SKM-1 (cell line): Measurements from ENCODE around the gene NCKAP5.
A peak's percentile ranks its signal among the peaks of the same experiment; 100 is the strongest.

ENCODE experiments used
- DNase-seq: peaks from one replicate; lab custom pipeline; 2025; ENCODE audit not compliant: unreplicated experiment; lab: John Stamatoyannopoulos, UW

Gene NCKAP5

DNA sequence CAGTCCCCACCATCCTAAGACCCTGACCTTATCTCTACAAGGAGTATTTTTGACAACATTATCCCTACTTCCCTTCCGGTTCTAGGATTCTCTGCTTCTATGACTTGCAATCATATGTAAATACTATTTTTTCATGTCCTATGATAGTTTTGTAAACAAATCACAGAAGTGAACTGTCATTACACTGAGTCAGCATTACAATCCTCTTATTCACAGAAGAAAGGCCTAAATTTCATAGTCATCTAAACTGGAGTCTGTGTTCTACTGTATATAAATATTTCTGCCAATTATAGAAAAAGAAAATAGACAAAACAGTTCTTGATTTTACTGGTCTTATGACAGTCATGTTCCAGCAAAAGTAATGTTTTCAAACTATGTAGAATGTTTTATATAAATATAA, 265.1 kb downstream of the NCKAP5 start:
- DNase-seq = no peak

DNA sequence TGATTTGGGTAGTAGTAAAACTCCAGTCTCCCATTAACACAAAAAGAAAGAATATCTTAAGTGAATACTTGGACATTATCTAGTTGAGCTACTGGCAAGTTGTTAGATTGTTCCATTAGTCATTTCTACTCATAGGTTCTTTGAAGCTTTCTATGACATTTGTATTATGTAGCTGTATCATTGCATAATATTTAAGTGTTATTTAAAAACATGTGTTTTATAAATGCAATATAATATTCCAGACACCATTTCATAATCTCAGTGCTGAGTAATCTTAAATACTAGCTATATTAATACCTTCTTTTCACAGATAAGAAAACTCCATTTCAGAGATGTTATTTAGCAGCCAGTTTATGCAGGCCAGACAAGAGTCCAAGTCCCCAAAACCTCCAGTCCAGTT, 271.9 kb downstream of the NCKAP5 start:
- DNase-seq = no peak

DNA sequence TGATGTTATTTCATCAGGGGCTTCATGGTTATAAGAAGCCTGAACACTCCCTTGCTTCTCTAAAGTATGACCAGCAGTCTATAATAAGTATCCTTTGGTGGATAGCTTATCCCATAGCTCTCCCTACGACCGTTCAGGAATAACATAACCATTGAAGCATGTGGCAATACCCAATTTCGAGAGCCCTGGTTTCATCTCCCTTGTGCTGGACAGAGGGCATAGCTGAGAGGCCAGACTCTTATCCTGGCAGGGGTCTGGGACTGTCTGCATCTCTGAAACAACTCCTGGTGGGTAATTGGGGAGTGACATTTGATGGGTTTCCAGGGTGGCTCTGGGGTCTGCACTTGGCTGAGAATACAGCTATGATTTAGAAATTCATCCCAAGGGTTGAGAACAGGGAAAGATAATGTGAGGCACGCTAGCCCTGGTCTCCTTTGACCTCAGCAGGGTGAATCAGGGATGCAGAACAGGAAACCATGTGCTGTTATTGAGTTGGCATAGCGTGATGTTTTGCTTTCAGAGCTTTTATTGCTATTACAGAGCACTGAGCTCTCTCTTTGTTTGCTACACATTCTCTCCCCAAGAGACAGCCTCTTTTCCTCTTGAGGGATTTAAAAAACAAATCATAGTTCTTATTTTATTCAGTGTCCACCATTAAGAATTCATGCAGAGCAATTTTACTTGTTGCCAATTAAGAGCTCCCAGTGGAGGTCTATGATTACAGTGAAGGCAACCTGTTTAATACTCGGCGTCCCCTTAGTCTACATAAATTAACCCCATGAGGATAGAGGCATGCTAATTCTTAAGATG, 274.5 kb downstream of the NCKAP5 start:
- no peak for DNase-seq

DNA sequence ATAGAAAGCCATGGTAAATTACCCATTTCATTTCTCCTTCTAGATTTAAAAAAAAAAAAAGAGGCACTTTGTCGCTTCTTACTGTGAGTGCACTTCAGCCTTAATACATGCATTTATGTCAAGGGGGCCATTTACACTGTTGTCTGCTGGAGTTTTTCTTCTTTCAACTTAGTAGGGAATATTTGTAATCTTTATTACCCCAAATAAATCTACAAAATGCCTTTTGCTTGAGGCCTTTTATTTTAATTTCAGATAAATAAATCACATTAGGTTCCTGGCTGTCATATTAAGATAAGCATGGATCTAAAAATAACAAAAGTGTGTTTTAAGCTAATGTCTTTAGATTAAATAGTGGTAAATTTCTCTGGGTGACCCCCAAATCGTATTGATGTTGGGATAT, 276.0 kb downstream of the NCKAP5 start:
- DNase-seq = no peak

DNA sequence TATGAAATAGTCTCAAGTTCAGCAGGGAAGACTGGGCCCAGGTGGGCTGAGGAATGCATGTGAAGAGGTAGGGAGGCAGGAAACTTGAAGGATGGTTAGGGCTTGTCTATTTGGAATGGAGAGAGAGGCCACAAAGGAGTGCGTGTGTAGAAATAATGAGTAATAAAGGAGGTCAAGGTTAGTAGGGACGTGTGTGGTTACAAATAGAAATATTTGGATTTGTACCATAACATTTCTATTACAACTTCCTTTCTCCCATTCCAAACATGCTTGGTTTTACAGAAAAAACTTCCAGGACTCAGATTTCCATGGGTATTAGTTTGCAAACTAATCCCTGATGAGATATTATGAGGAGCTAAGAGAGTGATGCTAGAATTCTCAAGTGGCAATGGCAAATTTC, 280.6 kb downstream of the NCKAP5 start:
- no peak for DNase-seq

DNA sequence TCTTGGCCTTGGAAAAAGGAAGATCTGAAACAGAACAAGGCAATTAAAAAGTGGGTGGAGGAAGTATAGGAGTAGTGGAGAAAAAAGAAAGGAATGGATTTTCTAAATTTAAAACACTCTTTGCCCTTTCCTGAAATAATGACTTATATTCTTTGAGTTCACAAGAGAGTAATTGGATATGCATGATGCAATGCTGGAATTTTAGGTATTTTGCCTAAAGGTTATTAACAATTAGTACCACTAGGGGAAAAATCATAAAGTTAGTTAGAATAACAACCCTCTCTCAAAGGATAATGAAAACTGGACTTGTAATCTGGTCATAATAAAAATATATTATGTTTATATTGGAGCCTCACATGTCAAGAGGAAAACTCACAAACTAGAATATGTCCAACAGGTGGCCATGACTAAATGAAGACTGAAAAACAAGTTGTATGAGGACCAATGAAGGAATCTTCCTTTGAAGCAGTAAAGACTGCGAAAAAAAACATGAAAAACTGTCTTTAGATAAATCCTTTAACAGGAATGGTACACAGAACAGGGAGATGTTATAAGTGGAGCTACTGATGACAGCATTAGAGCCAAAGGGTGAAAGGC, 281.8 kb downstream of the NCKAP5 start:
- DNase-seq = no peak

DNA sequence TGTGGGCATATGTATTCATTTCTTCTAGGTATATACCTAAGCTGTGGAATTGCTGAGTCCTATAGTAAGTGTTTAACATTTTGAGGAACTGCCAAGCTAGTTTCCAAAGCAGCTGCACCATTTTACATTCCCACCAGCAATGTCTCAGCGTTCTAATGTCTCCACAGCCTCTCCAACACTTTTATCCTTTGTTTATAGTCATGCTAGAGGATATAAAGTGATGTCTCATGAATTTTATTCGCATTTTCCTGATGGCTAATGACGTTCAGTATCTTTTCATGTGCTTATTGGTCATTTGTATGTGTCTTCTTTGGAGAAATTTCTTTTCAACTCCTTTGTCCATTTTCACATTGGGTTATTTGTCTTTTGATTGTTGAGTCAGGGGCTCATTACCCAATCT, 295.2 kb downstream of the NCKAP5 start:
- no peak for DNase-seq

DNA sequence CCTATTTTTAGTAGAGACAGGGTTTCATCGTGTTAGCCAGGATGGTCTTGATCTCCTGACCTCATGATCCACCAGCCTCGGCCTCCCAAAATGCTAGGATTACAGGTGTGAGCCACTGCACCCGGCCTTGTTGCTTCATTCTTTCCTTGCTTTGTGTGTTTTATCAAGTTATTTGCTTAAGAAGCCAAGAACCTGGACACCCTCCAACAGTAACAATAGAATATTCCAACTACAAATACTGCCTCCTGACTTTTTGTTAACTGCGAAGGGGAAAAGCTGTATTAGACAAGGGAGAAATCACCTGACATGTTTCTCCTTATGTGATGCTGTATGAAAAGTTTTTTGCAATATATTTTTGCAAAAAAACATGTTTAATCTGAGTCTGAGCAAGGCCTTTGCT, 297.2 kb downstream of the NCKAP5 start:
- no peak for DNase-seq

DNA sequence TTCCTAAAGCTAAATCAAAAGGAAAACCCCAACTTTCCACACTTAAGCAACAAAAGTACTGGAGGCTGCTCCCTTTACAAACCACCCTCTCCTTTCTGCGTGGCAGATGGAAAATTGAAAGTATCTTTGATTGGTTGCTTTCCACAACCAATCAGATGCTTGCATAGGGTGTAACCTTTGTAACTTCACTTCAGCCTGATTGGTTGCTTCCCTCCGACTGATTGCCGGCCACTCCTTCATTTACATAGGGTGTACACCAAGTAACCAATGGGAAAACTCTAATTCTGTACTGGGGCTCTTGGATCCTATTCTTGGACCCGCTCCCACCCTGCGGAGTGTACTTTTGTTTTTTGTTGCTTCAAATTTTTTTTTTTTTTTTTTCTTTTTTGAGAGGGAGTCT, 297.7 kb downstream of the NCKAP5 start:
- DNase-seq = no peak

DNA sequence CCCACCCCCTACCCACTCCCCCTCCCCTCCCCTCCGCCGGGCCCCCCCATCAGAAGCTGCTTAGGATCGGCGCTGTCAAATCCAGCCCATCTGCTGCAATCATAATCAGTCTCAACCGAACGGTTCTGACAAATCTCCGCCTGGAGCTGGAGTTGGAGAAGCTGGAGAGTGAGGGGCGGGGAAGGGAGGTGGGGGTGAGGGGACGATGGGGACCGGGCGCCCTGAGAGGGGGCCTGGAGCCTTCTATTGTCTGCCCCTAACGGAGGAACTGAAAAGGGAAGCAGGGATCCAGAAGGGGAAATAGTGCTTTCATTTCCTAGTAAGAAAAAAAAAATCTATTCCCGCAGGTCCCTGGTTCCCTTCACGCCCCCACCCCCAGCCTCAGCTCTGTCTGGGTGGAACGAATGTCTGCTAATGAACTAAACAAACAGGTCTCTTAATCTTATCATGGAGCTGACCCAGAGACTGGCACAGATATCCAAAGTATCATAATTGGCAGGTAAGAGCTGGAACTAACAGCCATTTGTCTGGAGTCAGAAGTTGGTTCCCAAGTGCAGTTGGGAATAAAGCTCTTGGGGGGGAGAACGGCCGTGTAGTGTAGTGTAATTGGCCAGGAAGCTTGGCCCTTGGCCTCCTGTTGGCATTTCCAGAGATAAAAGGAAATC, 301.2 kb downstream of the NCKAP5 start:
- DNase-seq = no peak

DNA sequence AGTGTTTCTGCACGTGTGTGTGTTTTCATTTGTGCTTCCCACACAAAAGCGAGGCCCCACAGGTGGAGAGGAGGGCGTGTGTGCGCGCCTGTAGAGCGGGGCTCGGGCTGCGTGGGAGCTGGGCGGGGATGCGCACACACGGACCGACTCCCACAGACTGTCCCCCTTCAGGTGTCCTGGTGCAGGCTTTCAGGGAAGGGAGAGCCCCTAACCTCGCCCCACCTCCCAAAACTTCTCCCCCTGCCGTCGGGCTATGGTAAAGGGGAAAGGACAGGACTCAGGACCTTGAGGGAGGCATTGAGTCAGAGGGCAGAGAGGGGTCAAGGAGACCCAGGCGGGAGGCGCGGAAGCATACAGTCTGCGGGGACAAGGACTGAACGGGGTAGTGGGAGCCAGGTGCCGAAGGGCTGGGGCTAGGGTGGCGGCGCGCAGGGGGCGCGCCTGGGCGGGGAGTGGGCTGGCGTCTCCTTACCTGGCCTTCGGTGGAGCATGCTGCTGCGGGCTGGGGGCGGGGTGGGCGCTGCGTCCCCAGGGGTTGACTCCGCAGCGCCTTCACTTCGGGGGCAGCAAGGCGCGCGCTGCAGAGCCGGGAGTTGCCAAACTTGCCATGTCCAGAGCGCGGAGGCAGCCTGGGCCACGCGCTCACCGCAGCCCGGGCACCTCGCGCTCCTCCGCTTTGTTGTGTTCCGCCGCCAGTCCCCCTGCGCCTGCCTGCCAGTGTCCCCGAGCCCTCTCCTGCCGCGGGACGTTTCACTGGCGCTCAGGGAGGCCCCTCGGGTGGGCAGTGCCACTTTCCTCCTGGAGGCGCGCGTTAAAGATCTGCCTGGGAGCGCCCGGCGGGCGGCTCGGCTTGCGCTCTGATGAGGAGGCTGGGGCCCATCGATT, 302.0 kb downstream of the NCKAP5 start:
- no peak for DNase-seq

DNA sequence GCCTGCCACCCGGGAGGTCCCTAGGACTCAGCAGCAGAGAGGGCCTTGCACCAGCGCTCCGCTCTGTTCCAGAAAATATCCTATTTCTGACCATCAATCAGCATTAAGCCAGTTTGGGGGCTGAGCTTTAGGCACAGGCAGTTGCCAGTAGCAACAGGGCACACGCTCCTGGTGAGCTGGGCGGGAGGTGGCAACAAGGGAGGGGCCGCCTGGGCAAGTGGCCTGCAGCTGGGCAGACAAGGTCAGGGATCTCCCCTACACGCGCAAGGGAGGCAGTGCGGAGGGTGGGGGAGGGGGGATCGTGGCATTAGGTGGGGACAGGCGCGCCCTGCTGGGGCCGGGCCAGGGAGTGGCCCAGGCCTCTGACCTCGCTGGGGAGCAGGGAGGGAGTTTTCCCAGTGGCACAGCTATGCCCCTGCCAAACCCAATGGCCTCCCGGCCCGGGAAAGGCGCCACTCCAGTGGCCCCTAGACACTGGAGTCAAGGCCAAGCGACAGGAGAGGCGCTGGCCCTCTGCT, 302.8 kb downstream of the NCKAP5 start:
- no peak for DNase-seq

DNA sequence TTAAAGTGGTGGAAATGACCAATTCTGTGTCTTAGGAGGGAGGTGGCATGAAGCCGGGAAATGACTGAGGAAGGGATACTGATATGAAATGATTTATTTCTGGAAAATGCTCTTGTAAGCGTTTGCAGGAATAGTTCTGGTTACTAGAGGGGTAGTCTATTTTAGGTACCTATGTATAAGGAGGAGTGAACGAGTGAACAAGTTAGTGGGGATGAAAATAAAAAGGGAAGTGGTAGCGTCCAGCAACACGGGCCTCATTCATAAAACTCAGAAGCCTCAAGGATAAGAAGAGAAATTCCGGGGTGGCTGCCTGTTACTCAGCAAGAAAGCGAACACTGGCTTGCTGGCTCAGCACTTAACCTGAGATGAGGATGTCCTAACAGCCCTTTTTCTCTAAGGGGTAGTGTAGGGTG, 303.3 kb downstream of the NCKAP5 start:
- no peak for DNase-seq

DNA sequence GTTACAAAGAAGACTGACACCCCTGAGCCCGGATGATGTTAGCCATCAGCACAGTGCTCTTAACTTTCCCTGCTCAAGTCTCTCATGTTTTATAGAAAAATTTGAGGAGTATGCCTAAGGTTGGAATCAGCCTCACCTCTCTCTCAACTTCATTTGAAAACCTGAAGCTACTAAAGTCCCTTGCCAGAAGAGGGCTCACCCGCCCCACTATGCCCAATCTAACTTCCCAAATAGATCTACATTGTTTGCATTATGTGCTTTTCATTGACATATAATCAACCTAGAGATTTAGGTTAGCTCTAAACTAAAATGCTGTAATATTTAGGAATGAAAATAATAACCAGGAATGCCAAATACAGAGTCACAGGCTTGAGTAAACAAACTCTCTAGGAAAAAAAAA, 305.4 kb downstream of the NCKAP5 start:
- DNase-seq = no peak

DNA sequence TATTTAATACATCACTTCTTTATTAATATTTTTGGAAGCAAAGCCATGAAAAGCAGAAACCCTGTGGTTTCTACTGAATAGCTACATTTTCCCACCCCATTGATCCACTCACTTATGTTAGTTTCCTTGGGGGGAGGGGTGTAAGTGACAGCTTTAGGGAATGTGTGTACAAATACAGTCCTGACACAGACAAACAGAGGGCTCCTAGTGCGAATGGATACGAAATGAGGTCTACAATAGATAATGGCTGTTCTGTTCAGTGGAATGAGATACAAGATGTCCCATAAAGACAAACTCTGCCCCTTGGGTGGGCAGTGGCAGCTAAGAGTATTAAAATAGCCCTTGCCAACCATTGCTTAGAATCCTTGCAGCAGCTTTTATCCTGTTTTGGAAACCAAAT, 312.9 kb downstream of the NCKAP5 start:
- DNase-seq = no peak

DNA sequence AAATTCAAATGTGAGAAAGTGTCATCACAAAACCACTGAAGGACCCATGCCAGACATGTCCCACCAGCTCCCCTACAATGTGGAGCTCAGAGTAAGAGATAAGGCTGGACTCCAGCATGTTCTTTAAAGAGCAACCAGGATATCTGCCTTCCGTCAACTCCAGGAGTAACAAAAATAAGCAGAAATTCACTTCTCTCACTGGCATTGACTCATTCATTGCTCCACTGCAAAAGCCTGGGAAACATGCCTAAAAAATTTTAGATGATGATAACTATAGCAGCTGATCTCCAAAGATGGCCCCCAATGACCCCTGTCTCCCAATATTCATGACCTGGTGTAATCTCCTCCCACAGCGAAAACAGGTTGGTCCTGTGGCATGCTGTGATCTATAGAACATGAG, 314.5 kb downstream of the NCKAP5 start:
- DNase-seq = no peak

DNA sequence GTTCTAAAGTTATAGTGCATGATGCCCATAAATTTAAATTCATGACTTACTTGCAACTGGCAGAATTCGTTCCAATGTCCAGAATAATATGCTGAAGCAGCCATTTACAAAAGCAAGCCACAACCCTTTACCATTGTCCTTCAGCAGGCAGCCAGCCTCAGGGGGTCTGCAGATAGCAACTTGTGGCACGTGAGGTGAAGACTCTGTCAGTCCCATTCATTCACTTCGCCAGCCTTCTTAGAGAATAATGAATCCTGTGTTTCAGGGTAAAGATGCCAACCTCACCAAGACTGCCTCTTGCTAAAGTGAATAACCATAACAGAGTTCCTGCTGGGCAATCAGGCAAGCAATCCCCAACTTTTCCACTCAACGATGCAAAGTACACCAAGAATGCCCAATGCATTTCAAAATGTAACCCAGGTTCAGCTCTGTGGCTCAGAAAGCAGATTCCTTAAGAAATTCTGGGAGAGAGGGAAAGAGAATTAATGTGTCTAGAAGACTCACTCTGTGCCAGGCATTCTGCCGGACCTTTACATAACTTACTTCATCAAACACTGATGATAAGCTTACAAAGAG, 315.4 kb downstream of the NCKAP5 start:
- DNase-seq = no peak

DNA sequence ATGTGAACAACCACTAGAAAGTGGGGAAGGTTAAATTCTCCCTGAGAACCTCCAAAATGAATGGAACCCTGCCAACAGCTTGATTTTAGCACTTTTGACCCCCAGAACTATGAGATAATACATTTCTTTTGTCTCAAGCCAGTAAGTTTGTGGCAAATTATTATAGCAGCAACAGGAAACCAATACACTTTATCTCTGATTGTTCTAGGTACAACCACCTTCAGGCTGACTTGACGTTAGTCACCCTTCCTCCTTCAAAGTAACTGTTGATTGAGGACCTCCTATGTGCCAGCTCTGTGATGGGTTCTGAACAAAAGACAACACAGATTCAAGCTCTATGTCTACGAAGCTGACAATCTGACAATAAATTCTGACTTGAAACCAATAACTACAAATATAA, 318.9 kb downstream of the NCKAP5 start:
- DNase-seq = no peak

DNA sequence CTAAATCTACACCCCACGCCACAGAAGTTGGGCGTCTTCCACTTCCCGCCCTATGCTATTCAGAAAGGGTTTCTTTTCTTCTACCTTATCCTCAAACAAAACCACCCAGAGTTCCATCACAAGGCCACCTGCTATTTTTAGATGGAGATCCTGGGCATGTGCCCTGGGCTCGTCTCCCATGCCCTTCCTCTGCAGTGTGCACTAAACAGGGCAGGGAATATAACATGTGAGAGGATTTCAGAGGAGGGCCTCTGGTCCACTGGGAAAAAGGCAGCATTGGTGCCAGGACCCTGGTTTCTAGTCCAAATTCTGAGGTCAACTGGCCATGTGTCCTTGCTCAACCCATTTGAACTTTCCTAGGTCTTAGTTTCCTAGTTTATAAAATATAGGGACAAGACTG, 320.0 kb downstream of the NCKAP5 start:
- no peak for DNase-seq

DNA sequence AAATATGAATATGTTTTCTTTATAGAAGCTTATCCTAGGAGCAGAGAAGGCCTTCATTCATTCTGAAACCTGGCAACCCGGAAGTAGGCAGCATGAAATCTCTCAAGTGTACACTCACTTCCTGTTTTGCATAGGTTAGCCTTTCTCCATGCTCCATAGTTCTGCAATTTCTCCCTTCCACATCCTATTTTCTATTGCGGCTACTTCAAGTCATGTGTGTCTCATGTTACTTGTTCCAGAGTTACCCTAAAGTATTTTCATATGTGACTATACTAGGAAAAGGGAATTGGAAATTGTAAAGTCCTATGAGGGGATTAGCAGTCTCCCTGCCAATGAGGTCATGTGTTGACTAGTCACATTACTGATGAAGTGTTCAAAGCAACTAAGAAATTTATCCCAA, 320.6 kb downstream of the NCKAP5 start:
- DNase-seq = peak; percentile 44

DNA sequence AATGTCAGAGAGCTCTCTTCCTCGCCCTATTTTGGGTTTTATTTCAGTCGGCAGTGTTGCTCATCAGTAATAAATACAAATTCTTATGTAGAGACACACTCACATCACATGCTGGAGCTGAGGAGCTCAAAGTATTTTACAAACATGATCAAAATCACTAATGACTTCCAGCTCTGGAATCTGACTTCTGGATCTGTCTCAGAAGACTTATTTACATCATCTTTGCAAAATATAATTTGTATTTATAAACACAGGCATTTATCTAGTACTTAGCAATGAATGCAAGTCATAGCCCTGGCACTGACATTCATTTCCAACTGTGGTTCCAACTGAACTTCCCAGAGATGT, 327.1 kb downstream of the NCKAP5 start:
- DNase-seq = no peak
